Measurements from ENCODE around the gene PNPT1.
A peak's percentile ranks its signal among the peaks of the same experiment; 100 is the strongest.
"Not testable (repeated sequence)": the region's sequence is repeated elsewhere in the genome, so short reads cannot be mapped to it uniquely, and the experiment has no call there.

The PNPT1 gene

DNA sequence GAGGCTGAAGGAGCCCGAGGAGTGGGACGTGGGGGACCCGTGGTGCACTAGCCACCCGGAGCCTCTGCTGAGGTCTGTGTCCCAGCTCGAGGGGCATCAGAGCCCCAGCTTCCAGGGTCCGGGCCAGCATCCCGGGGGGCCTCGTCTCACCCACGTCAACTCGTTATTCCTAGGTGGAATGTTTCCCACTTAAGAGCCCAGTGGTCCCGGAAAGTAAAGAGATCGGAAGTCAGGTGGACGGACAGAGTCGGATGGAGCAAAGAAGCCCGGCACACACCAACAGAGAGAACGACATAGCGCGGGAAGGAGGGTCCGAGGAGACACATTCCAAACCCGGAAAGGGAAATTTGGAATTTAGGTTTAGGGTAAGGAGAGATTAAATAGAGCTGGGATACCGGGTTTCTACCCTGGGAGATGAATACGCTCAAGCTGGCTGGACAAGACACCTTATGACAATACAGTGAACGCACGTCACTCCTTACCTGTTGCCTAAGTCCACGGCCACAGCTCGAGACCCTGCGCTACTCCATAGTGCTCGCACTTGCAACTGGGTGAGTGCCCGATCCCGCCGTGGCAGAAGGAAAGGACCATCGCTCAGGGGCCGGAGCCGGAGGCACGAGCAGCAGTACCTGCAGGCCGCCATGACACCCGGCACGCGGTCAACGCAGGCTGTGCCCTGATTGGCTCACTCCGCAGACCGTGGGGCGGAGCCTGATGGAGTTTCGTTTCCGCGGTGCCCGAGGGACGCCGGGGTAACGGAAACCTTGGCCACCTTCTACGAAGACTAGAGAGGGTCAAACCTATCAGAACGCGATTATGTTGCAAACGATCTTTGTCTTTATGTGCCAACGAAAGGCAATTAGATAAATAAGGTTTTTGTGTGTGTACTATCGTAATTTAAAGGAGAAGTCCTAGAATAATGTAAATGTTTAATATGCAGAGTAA lies at the start of gene PNPT1:
TSS of gene PNPT1 (minus strand) at position 664 of the 945 bp plus-strand sequence. CDS start at position 643, 21 bp downstream.
- DNase-seq (ENCODE audit: low read depth in 1 of 2, low spot score in 1 of 2) = peak; percentile 81 to 83

DNA sequence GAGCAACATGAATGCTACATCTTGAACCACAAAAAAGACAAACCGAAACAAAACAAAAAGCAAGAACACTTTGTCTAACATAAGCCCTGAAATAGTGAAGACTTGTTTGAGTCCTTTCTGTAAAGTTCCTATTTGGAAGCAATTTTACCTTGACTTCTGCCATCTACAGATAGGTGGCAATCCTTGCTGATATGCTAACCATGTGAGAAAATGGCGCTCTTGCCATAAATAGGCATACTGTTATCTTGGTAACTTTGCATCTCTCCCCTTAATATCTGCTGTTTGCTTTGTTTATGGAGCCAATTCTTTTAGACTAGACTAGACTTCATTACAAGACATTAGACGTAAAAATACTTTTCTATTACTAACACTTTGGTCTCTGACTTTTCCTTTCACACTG lies 49.4 kb upstream of the PNPT1 start:
- no peak for DNase-seq (ENCODE audit: low read depth in 1 of 2, low spot score in 1 of 2)

DNA sequence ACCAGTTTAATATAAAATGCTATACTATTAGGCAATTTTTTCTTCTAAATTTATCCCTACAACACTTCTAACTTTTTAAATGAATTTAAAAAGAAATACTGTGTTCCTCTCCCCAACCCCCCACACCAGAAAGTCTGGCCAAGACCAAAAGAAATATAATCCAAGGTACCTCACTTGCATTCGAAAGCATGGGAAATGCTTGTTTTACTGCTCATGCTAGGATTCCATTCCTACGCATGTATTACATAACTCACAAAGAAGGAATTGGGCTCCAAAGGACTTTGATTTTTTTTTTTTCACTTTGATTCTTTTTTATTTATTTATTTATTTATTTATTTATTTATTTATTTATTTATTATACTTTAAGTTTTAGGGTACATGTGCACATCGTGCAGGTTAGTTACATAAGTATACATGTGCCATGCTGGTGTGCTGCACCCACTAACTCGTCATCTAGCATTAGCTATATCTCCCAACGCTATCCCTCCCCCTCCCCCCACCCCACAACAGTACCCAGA lies 42.4 kb upstream of the PNPT1 start:
- not testable (repeated sequence) for DNase-seq (ENCODE audit: low read depth in 1 of 2, low spot score in 1 of 2)

DNA sequence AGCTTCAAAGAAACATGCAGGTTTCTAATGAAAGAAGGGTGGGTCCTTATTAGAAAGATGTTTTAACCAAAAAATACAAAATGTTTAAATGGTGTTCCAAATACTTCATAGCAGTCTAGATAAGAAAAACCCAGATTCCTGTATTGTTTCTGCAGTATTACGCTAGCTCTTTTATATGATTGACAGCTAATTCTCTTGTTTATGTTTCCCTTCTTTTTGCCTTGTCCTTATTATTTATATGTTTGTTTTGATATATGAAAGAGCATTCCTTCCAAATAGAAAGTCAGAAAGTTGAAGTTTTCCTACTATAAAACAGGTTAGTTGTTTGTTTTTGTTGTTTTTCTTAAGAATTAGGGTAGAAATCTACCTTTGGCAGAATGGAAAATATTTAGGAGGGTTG lies 41.1 kb upstream of the PNPT1 start:
- no peak for DNase-seq (ENCODE audit: low read depth in 1 of 2, low spot score in 1 of 2)

DNA sequence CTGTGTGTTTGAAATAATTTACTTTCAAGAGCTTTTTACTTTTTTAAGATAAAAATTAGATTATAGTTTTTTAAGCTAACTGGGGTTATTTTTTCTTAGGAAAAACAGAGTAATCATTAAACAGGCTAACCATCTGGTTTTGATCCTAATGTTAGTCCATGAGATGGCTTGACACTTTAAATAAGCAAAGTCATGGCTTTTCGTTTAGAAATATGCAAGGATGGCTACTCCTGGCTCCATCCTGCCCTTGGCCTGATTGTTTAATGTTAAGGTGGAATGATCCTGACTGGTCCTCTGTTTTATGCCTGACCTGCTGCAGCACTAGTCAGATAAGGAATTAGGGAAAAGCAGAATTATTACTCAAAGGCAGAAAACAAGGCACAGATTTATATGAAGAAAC lies 39.7 kb upstream of the PNPT1 start:
- DNase-seq (ENCODE audit: low read depth in 1 of 2, low spot score in 1 of 2) = no peak

DNA sequence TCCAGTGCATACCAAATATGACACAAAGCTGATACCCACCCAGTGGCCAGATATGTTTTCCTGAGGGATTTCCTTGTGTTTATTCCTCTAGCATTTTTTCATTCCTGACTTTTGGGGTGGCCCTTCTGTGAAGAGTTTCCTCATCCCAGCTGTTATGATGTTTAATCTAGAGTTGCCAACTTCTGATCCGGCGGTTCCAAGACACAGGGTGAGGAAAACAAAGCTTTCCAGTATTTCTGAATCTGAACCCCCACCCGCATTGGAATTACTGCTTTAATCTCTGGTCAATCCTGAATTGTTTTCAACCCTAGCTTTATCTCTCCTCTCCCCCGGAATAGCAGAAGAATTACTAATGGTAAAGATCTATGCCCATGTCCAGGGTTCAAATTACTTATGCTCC lies 39.2 kb upstream of the PNPT1 start:
- no peak for DNase-seq (ENCODE audit: low read depth in 1 of 2, low spot score in 1 of 2)

DNA sequence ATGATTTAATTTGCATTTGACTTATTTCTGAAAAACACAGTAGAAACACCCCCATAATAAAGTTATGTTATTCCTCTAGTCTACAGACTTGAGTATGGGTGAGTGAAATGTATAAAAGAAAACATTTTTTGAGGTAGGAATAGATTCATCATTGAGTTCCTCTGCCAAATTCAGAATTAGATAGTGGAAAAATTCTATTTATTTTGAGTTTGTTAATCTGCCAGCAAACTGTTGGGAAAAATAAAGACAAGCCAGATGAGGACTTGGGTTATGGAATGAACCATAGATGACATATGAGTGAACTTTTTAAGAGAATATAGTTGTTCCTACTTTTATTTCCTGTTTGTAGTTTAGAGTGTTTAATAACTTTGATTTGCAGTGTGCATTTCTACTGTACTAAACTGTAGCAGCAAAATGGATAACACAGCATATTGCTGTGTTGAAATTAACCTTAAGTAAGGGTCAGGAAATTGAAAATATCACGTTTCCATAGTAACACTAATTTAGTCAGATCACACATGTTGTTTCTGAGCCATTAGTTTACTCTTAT lies 35.6 kb upstream of the PNPT1 start:
- DNase-seq (ENCODE audit: low read depth in 1 of 2, low spot score in 1 of 2) = no peak

DNA sequence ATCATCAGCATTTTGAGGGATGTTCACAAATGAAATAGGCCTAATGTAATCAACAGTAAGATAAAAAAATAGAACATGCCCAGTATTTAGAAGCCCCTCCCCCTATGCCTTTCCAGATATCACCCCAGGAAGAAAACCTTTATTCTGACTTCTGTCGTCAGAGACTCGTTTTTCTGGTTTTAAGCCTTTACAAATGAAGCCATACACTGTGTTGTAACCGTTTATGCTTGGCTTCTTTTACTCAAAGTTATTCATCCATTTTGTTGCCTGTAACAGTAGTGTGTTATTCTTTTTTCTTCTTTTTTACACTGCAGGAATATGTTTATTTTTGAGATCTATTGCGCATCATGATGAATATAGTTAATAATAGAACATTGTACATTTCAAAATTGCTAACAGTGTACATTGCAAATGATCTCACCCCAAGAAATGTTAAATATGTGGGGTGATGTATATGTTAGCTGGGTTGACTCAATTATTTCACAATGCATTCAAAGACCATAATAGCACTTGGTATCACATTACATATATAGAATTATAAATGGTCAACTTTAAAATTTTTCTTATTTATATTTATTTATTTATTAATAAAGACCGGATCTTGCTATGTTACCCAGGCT lies 28.1 kb upstream of the PNPT1 start:
- no peak for DNase-seq (ENCODE audit: low read depth in 1 of 2, low spot score in 1 of 2)

DNA sequence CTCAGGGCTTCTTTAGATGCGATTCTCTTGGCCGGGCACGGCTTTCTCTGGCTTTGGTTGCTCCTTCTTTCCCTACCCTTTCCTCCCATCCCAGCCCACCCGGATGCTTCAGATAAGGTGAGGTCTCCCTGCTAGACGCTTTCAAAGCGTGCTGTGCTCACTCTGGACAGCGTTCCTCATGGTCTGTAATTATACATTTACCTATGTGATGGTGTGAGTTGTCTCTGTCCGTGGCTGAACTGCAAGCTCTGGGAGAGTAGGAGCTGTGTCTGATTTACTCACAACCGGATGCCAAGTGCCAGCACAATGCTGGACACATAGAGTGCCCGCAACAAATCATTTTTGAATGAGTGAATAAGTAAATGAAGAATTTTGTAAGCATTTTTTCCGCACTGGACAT lies 26.8 kb upstream of the PNPT1 start:
- DNase-seq (ENCODE audit: low read depth in 1 of 2, low spot score in 1 of 2) = no peak

DNA sequence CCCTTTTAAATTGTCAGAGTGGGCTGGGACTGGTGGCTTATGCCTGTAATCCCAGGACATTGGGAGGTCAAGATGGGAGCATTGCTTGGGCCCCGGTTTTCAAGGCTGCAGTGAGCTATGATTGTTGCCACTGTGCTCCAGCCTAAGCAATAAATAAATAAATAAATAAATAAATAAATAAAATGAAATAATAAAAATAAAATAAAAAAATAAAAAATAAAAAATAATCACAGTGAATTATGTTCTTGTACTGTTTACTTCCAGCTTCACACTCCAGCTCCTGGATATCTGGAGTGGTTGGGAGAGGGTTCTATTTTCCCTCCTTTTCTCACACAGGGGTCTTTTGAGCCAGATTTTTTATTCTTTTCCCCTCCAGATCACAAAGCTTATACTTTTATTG lies 26.2 kb upstream of the PNPT1 start:
- no peak for DNase-seq (ENCODE audit: low read depth in 1 of 2, low spot score in 1 of 2)

DNA sequence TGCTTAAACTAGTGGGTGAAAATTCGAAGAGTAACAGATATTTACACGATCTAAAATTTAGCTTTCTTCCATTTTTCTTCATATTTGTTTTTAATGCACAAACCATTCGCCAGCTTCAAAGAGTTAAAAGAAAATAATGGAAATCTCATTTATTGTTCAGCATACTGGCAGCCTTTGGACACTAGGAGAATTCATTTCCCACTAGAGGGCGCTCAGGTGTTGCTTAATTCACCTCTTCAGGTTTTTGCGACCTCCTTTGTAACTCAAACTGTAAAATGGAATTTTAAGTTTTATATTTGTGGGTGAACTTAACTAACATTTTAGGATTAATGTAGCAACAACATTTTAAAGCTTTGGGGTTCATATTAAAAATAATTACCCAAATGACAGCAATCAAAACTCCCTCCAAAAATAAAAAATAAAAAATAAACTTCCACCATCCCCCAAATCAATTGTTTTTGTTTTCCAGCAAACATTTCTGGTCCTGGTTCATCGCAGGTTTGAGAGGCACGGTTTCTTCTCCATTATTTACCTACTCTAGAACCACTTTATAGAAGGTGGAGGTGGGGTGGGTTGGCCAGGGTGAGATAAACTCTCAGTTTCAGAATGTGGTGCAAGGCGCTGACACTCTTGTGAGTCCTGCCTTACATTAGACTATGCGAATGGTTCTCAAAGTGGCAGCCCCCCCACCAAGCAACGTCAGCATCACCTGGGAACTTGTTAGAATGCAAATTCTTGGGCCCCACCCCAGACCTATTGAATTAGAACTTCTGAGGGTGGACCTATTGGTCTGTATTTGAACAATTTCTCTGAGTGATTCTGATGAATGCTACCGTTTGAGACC lies 24.7 kb upstream of the PNPT1 start:
- DNase-seq (ENCODE audit: low read depth in 1 of 2, low spot score in 1 of 2) = no peak

DNA sequence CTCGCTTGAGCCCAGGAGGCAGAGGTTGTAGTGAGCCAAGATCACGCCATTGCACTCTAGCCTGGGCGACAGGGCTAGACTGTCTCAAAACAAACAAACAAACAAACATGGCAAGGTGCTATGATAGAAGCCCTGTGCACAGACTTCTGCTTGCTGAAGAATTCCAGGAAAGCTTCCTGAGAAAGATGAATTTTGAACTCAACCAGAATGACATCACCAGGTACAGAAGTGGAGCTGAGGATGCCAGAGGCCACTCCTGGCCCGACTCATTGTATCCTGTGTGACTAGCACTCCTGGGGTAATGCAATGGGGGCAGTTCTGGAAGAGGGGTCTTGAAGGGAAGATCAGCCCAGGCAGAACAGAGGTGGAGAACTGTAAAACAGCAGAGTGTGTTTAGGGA lies 22.0 kb upstream of the PNPT1 start:
- no peak for DNase-seq (ENCODE audit: low read depth in 1 of 2, low spot score in 1 of 2)

DNA sequence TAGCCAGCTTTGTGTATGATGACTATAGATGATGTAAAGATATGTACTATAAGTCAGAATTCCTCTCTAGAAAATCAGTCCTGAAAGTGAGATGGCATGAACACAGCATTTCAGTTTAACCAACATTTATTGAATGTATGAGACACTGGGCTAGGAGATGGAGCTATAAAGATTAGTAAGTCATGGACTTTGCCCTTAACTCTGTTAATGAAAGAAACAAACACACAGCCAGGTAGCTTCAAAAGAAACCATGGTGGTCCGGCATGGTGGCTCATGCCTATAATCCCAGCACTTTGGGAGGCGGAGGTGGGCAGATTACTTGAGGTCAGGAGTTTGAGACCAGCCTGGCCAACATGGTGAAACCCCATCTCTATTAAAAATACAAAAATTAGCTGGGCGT lies 21.5 kb upstream of the PNPT1 start:
- DNase-seq (ENCODE audit: low read depth in 1 of 2, low spot score in 1 of 2) = not testable (repeated sequence)

DNA sequence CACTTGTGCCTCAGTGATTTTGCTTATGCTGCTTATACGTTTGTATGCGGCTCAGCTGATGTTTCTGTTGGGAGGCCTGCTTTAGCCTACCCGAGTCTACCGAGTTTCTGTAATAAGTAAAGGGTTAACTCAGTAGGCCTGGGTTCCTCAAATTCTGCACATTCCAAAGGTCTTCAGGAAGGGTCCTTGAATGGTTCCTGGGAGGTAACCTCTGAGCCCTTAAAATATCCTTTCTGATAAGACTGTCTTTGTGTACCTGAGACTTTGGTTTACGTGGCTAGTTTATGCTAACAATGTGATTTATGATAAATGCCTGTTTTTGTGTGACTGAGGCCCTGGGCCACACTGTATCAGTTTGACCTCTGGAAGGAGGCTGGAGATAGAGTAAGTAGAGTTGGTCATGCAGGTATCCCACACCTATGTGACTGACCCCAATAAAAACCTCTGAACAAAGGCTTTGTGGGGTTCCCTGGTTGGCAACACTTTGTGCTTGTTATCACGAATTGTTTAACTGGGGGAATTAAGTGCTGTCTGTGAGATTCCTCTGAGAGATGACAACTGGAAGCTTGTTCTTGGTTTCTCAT lies 18.9 kb upstream of the PNPT1 start:
- no peak for DNase-seq (ENCODE audit: low read depth in 1 of 2, low spot score in 1 of 2)

DNA sequence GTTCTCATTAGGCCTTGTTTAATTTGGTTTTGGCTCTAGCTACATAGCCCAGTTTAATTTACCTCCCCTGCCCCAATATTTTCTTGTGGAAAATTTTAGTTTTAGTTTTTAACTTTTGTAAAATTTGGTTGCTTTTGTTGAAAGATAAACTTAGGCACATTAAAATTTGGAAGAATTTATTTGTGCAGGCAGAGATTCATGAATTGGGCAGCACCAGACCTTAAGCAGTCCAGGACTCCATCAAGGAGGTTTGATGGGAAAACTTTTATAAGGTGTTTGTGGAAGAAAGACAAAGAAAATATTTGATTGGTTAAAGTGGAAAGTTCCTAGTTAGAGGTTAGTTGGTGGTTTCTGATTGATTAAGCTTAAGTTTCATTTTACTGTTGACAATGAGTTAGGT lies 16.4 kb upstream of the PNPT1 start:
- DNase-seq (ENCODE audit: low read depth in 1 of 2, low spot score in 1 of 2) = no peak

DNA sequence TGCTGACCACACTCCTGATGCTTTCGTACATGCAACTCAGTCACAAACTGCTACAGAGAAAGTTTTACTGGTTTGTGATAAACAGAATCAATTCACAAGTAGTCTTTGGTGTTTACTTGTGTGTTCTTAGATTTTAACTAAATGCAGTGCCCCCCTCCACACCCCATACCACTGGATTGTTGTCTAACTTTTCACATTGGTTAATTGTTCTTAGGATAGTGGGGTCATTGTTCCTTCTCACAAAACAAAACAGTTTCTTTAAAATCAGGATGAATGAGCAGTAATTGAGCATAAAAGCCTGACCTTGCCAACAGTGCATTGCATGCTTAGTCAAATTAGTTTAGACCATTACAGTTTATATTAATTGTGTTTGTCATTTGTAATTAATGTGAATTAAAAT lies 14.1 kb upstream of the PNPT1 start:
- DNase-seq (ENCODE audit: low read depth in 1 of 2, low spot score in 1 of 2) = no peak

DNA sequence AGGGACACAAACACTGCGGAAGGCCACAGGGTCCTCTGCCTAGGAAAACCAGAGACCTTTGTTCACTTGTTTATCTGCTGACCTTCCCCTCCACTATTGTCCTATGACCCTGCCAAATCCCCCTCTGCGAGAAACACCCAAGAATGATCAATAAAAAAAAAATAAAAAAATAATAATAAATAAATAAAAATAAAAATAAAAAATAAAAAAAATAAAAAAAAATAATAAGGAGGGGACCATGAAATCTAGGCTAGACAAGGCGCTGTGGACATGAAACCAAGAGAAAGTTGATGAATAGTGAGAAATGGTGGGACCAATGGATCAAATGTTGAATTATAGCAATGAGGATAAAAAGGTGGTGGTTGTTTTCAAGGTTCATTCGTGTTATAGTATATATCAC lies 12.6 kb upstream of the PNPT1 start:
- DNase-seq (ENCODE audit: low read depth in 1 of 2, low spot score in 1 of 2) = not testable (repeated sequence)

DNA sequence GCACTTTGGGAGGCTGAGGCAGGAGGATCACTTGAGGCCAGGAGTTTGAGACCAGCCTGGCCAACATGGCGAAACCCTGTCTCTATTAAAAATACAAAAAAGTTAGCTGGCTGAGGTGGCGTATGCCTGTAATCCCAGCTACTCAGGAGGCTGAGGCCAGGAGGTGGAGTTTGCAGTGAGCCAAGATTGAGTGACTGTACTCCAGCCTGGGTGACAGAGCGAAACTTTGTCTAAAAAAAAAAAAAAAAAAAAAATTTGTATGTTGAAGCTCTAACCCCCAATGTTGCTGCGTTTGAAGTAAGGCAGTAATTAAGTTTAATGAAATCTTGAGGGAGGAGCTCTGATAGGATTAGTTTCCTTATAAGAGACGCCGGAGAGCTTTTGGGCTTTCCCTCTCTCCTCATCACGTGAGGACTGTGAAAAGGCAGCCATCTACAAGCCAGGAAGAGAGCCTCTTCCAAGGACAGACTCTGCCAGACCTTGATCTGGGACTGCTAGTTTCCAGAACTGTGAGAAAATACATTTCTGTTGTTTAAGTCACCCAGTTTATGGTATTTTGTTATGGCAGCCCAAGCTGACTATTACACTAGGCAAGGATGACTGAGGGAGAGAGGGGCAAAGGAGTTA lies 11.5 kb upstream of the PNPT1 start:
- DNase-seq (ENCODE audit: low read depth in 1 of 2, low spot score in 1 of 2) = no peak

DNA sequence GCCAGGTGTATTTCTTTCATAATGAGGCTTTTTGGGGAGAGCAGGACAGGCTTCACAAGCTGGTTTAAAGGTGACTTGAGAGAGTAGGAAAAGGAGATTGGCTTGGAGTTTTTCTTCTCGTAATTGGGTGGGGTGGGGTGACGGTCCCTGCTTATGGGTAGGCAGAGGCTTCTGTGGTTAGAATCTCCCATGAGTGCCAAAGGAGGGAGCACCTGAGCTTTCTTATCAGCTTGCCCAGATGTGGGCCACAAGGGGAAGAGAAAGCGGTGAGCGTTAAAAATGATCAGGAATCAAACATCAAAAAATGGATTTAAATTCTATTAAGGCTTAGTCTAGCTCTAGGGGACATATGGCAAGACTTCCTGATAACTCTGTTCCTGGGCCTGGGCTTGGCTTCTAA lies 9.7 kb upstream of the PNPT1 start:
- no peak for DNase-seq (ENCODE audit: low read depth in 1 of 2, low spot score in 1 of 2)

DNA sequence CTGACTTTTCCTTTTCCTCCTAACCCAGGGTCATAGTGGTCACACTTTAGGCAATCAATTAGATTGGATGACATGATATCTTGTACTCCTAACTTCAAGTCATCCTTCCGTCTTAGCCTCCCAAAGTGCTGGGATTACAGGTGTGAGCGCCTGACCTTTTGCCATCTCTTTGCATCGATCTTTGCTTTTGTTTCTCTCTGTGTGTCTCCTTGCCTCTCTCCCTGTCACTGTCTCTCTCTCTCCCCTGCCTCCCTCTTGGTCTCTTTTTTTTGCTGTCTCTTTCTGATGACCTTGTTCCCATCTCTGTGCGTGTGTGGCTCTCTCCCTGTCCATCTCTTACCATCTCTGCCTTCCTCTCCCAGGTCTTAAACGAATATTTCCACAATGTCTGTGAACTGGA lies 904 bp downstream of the PNPT1 start:
- DNase-seq (ENCODE audit: low read depth in 1 of 2, low spot score in 1 of 2) = not testable (repeated sequence)
